WTC11 (cell line): ENCODE results near the gene BRICD5.

Experiments
- AFF4 ChIP-seq: sonication (generic); formaldehyde crosslinking; IDR thresholded peaks from 2 replicates; pipeline ENCODE4 v1.8.1; 2023; ENCODE audit warnings: mild to moderate bottlenecking, missing genetic modification reagents, borderline replicate concordance
- CTCF ChIP-seq: fragments of 200-600 bp; IDR thresholded peaks from 2 replicates; pipeline ENCODE4 v1.8.0; 2022; ENCODE audit warnings: antibody characterized with exemption
- ETV6 ChIP-seq: sonication (generic); formaldehyde crosslinking; IDR thresholded peaks from 2 replicates; pipeline ENCODE4 v1.8.1; 2022; ENCODE audit warnings: mild to moderate bottlenecking, missing genetic modification reagents
- NFYB ChIP-seq: sonication (generic); formaldehyde crosslinking; conservative IDR thresholded peaks from 2 replicates; pipeline ENCODE4 v1.8.0; 2022; ENCODE audit warnings: low read depth, missing genetic modification reagents
- ZNF138 ChIP-seq: sonication (generic); formaldehyde crosslinking; conservative IDR thresholded peaks from 2 replicates; pipeline ENCODE4 v1.8.1; 2022; ENCODE audit warnings: mild to moderate bottlenecking, moderate library complexity, missing genetic modification reagents
- TF ChIP-seq, protein P1 (sequence below): sonication (generic); formaldehyde crosslinking; IDR thresholded peaks from 2 replicates; pipeline ENCODE4 v1.8.1; 2023; ENCODE audit warnings: mild to moderate bottlenecking, missing genetic modification reagents, moderate library complexity
- TF ChIP-seq, protein P2 (sequence below): sonication (generic); formaldehyde crosslinking; IDR thresholded peaks from 2 replicates; pipeline ENCODE4 v1.8.1; 2022; ENCODE audit warnings: mild to moderate bottlenecking, missing genetic modification reagents, moderate library complexity, borderline replicate concordance
- TF ChIP-seq, protein P3 (sequence below): sonication (generic); formaldehyde crosslinking; IDR thresholded peaks from 2 replicates; pipeline ENCODE4 v1.8.0; 2022; ENCODE audit warnings: mild to moderate bottlenecking, missing genetic modification reagents

DNA sequence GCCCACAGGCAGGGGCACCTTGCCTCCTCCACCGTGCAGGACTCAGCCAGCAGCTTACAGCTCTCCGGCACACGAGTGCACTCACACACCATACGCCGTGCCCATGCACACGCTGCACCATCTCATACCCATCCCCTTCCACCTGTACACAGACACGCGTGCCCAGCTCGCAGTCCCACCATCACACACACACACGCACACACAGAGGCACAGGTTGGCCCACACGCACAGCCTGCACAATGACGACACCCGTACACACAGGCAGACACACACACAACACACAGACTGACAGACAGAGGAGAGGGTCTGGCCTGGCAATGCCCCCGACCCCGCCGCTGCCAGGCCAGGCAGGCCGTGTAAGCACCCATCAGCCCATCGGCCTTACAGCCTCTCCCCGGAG is 26.3 kb downstream of the BRICD5 start:
- TF ChIP-seq AFF4 (CRISPR knock-in tag) (no peak), NFYB (CRISPR knock-in tag) (no peak), CTCF (no peak), ETV6 (CRISPR knock-in tag) (no peak), ZNF138 (no peak)
- TF ChIP-seq, protein P1, sequence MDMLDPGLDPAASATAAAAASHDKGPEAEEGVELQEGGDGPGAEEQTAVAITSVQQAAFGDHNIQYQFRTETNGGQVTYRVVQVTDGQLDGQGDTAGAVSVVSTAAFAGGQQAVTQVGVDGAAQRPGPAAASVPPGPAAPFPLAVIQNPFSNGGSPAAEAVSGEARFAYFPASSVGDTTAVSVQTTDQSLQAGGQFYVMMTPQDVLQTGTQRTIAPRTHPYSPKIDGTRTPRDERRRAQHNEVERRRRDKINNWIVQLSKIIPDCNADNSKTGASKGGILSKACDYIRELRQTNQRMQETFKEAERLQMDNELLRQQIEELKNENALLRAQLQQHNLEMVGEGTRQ (CRISPR knock-in tag): no peak
- TF ChIP-seq, protein P2, sequence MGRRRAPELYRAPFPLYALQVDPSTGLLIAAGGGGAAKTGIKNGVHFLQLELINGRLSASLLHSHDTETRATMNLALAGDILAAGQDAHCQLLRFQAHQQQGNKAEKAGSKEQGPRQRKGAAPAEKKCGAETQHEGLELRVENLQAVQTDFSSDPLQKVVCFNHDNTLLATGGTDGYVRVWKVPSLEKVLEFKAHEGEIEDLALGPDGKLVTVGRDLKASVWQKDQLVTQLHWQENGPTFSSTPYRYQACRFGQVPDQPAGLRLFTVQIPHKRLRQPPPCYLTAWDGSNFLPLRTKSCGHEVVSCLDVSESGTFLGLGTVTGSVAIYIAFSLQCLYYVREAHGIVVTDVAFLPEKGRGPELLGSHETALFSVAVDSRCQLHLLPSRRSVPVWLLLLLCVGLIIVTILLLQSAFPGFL (CRISPR knock-in tag): no peak
- TF ChIP-seq, protein P3, sequence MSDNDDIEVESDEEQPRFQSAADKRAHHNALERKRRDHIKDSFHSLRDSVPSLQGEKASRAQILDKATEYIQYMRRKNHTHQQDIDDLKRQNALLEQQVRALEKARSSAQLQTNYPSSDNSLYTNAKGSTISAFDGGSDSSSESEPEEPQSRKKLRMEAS (CRISPR knock-in tag): no peak
